NCI-H226 (cell line): Measurements from ENCODE around the gene NDRG3.

ENCODE experiments used
- DNase-seq: peaks from one replicate; pipeline ENCODE4 v3.0.0-alpha.2; 2015

NDRG3 gene

GRCh38 chr20:36604952-36605398 lies 140.9 kb downstream of the NDRG3 start:
- DNase-seq: no peak
